ENCODE data around the gene POLR3H.

Gene POLR3H

GRCh38 chr22:41532908-41533825, 11.1 kb downstream of the POLR3H start:
- peak; percentile 51 for DNase-seq

DNA sequence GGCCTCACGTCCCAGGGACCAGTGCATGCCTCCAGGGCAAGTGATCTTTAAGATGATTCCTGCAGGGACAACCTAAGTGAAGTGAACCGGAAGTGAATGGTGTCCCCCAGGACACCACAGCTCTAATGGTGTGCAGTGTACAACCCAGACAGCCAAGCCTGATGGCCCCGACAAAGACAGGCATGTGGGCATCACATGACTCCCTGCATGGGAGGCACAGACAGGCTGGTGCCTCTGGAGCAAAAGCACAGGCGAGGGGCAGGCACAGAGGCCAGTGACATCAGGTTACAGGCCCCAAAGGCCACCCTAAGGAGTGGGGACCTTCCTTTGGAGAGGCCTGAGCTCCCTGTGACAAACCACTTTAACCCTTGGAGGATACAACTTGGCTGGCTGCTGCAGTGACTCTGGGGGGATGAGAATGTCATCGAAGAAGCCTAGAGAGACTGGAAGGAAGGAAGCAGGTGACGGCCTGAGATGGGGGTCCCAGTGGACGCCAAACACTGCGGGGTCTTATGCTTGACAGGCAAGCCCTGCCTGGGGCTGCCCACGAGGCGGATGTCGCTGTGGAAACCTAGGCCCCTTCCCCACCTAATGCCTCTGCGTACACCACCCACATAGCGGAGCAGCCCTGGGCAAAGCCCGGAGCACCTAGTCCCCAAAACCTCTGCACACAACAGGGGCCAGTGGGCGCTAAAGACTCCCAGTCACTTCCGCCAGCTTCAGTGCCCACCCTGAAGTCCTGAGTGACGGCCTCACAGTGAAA, 12.4 kb downstream of the POLR3H start:
- no peak for DNase-seq

DNA sequence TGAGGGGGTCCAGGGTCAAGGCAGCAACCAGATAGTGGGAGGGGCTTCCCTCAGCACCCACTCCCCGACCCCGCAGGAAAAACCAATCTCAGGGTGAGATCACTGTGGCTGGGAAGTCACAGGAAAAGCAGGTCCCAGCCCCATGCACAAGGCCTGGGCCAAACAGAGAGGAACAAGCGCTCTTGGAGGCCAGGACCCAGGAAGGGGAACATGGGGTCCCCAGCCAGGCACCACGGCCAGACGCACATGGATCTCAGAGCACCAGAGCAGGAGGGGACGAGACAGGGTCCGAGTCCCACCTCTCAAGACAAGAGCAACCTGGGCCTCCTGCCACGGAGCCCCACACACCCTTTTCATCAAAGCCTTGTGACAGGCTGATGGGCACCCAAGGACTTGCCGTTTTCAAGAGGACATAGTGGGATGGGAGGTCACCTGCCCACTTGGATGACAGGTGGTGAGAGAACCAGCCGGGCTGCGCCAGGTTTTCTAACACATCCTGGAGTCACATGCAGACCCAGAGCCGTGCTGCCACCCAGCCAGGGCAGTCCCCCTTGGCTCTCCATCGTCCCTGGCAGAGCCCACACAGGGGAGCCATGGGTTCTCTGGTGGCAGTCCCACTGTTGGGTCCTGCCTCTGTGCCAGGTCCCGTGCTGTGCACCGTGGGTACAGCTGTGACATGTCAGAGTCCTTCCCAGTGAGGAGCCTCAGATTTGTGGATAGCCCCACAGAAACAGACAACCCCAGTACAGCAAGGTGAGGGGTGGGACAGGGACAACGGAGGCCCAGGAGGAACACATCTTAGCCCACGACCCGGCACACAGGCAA, 13.2 kb downstream of the POLR3H start:
- no peak for DNase-seq

DNA sequence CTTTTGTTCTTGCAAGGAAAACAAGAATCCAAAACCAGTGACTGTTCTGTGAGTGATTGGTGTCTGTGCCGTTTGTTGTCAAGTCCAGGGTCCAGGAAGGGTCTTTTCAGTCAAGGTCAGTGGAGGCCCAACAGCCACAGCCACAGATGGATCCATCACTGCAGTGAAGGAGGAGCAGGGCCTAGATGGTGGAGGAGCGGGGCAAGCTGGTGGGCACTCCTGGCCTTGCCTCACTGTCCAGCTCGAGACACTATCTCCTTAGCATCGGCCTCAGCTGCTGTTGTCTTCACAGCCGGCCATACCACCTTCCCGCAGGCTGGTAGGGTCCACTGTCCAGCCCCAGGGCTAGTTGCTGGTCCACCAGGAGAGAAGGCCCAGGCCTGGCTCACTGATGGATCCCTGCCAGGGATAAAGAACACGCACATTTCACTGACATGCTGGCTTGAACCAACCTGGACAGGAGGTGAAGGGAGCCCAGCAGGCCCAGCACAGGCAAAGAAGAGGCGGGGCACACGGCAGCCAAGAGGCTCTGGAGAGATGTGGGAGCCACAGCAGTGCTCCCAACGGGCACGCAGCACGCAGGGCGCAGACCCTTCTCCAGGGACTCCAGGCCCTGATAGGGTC, 15.2 kb downstream of the POLR3H start:
- no peak for DNase-seq

DNA sequence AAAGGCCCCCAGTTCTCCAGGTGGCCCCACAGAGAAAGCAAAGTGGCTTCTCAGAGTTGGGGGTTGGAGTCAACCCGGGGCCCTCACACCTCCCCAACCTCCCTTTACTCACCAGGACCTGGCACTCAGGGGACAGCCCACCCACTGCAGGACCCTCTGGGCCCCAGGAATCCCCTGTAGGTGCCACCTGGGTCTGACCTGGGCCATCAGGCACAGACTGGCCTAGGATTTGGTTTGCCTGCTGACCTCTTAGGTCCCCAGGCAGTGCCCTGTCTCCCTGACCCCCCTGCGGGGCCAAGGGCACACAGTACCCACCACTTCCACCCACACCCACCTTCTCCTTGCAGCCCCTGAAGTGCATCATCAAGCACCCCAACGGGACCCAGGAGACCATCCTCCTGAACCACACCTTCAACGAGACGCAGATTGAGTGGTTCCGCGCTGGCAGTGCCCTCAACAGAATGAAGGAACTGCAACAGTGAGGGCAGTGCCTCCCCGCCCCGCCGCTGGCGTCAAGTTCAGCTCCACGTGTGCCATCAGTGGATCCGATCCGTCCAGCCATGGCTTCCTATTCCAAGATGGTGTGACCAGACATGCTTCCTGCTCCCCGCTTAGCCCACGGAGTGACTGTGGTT, 16.0 kb downstream of the POLR3H start:
- DNase-seq = no peak

- peak; percentile 68 for DNase-seq
Measured at GRCh38 chr22:41526830-41527799, 17.2 kb downstream of the POLR3H start.

DNA sequence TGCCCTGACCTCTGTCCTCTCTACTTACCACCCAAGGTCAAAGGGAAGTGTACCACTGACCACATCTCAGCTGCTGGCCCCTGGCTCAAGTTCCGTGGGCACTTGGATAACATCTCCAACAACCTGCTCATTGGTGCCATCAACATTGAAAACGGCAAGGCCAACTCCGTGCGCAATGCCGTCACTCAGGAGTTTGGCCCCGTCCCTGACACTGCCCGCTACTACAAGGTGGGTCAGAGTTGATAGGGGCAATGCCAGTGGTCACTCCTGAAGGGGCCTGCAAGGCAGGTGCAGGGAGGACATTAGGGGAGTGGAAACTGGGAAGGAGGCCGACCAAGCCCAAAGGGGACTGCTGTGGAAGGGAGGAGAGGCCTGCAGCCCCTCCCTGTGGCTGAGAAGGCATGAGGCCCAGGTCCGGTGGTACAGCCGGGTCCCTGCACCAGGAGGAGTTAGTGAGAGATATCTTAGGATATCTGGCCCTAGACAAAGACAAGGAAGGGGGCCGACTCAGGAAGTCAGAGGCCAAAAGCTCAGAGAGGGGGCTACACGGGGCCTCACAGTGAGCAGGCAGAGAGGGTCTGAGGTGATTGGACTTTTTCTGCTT, 17.9 kb downstream of the POLR3H start:
- no peak for DNase-seq

- DNase-seq = no peak
Measured at GRCh38 chr22:41525450-41526225, 18.6 kb downstream of the POLR3H start.

DNA sequence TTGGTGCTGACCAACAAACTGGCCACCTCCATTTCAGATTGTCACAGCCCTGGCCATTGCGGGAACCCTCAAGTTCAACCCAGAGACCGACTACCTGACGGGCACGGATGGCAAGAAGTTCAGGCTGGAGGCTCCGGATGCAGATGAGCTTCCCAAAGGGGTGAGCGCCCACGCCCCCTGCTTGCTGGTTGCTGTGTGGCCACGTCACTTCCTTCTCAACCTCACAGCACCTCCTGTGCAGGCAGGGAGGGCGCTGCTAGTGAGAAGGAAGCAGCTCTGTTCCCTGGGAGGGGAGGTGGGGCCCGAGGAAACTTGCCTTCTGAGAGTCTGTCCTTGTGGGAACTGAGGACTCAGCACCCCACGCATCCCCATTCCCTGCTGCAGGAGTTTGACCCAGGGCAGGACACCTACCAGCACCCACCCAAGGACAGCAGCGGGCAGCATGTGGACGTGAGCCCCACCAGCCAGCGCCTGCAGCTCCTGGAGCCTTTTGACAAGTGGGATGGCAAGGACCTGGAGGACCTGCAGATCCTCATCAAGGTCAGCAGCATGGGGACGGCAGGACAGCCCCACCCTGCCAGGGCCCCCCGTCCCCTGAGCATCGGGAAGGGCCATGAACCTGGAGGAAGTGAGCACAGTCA, 19.3 kb downstream of the POLR3H start:
- DNase-seq = peak; percentile 56

DNA sequence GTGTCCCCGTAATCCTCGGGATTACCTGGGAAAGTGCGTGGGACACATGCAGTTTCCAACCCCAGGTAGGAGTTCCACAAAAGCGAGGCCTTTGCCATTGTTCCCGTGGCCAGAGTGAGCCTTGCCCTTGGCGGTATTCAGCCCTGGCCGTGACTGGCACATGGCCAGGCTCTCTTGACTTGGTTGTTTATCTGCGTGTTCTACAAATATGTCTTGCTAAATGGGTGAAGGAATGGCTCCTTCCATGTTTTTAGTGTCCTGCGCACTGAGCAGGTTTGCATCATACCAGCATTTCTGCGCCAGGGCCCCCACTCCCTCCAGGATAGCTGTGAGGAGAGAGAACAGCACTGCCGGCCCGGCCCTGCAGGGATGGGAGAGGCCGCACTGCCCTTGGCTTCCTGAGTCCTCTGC, 20.0 kb downstream of the POLR3H start:
- DNase-seq = no peak

DNA sequence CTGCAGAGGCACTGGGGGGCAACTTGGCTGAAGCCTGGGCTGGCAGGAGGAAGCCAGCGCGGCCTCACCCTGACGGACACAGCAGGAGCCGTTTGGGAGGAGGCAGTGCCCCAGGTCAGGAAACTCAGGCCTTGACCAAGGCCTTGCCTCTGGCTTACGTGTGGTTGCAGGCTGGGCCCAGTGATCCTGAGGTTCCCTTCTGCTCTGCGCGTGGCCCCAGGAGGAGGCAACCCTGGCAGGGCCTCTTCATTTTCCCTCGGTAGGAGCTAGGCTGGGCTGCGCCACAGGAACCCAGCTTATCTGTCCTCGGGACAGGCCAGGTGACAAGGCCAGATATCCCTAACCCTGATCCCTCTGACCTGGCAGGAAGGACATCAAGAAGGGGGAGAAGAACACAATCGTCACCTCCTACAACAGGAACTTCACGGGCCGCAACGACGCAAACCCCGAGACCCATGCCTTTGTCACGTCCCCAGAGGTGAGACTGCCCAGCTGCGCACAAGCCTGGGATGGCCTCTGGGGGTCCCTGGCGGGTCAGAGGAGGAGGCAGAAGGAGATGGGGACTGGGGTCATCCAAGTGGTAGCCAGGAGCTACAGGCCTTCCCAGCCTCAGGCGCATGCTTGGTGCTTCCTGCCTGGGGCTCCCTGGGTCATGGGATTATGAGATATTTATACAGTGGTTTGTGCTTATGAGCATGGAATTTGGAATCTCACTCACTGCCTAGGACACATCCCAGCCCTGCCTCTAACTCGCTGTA, 20.6 kb downstream of the POLR3H start:
- DNase-seq = no peak

DNA sequence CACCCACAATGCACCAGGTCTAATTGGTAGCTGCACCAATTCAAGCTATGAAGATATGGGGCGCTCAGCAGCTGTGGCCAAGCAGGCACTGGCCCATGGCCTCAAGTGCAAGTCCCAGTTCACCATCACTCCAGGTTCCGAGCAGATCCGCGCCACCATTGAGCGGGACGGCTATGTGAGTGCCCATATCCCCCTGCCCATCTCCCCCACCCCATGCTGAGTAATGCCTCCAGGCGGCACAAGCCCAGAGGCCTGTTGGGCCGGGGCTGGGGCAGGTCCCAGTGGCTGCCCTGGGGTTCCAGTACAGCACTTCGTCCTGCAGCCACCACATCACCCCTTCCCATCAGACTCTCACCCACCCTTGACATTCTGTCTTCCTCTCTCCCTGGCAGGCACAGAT, 21.5 kb downstream of the POLR3H start:
- DNase-seq = no peak

GRCh38 chr22:41521126-41521525, 23.1 kb downstream of the POLR3H start:
- DNase-seq = no peak

DNA sequence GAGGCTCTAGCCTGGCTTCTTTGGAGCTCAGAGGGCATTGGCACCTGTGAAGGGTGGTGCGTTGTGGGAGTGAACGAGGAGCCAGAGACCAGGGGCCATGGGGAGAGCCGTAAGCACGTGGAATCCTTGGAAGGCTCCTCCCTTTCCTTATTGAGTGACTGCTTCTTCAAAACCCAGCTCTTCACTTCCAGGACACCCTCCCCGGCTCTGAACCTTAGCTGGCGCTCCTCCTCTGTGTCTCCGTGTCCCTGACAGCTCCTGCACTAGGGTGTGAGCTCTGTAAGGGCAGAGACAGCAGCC, 26.3 kb downstream of the POLR3H start:
- DNase-seq = no peak

GRCh38 chr22:41517172-41518047, 26.9 kb downstream of the POLR3H start:
- DNase-seq = peak; percentile 30

DNA sequence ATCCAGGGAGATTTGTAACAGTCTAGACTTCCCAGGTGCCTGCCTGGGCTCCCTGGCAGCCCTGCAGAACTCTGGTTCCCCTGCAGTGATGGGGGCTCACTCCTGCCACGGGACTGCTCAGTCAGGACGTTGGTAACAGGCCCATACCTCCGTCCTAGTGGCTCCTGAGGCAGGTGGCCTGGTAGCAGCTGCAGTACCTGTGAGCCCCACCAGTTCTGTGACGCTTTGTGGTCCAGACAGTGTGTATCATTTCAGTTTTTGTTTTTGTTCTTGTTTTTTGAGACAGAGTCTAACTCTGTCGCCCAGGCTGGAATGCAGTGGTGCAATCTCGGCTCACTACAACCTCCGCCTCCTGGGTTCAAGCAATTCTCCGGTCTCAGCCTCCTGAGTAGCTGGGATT, 27.8 kb downstream of the POLR3H start:
- no peak for DNase-seq

DNA sequence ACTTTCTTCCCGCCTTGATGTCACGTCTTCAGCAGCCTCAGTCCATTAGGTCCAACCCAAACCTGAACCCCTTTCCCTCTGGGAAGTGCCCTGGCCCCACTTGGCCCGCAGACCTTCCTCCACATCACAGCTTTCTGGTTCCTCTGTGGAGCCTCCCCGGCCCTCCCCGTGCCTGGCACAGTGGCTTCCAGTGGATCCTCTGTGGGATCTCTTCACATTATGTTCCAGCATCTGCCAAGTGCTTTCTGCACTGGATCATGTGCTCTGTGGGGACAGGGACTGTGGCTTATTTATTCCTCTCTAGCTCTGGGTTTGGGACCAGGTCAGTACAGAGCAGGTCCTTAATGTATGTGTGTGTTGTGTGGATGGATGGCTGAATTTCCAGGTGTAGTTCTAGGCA, 30.9 kb downstream of the POLR3H start:
- no peak for DNase-seq
